Measurements from ENCODE around the gene RAD51B. TPM values are rescaled to one million over a fixed set of nuclear protein-coding genes. Genes with fewer than 3 reads are reported as not detected.

Gene RAD51B
- total RNA-seq, 6 donors from 2014 or later: 10.6 to 63.9 (median 18.4) TPM

DNA sequence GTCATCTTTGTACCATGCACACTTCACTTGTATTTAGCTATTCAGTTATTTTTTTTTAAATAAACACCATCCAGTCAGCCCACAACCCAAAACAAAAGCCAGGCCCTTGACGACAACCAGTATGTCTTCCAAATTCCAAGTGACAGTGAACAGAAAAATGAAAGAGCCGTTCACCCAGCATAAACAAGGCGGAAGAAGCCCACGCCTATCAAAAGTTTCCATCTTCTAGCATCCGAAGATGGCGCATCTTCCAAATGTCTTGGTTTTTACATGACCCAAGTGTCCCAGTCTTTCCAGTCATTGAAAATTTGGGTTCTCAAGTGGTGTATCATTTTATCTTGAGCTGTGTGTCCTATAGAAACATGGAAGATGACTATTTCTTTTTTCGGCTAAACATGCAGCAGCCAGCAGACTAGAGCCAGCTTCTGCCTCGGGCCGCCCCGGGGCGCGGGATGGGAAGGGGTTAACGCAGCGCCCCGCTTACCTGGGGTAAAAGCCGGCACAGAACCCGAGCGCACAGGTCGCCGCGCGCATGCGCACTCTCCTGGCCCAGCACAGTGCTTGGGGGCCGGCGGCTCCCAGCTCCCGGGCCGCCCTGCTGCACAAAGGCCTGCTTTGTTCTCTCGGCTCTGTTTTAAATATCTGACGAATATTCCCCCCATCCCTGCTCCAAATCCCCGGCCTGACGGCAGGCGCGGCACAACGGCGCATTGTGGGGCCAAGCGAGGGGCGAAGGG is 808.5 kb downstream of the RAD51B start:
- DNase-seq (peak; percentile 79 to 93), ATAC-seq (ENCODE audit: low FRiP score in 2 of 2) (peak; percentile 45 to 46)
- Histone ChIP-seq H3K4me1 (peaks cover under 1 to 27% (median 17%) of the 10 kb centered on the region in 4 donors), H3K27ac (peak overlapping the region; percentile 67 to 92 (median 79)), H3K4me3 (peak overlapping the region in 3 of 4 donors; percentile 27 to 45 (median 41)), H3K27me3 (no peaks in the 10 kb centered on the region), H3K9me3 (no peaks in the 10 kb centered on the region), H3K36me3 (no peaks in the 10 kb centered on the region)
- 51 to 62% methylated on average over 19 to 37 of the region's 37 CpGs for WGBS, 2 donors
- TF ChIP-seq CTCF (IDR thresholded peaks at IDR 0.05) (no peak), POLR2A (IDR thresholded peaks at IDR 0.05) (peak in 1 of 4 donors; percentile 56), POLR2AphosphoS5 (IDR thresholded peaks at IDR 0.05) (no peak)

DNA sequence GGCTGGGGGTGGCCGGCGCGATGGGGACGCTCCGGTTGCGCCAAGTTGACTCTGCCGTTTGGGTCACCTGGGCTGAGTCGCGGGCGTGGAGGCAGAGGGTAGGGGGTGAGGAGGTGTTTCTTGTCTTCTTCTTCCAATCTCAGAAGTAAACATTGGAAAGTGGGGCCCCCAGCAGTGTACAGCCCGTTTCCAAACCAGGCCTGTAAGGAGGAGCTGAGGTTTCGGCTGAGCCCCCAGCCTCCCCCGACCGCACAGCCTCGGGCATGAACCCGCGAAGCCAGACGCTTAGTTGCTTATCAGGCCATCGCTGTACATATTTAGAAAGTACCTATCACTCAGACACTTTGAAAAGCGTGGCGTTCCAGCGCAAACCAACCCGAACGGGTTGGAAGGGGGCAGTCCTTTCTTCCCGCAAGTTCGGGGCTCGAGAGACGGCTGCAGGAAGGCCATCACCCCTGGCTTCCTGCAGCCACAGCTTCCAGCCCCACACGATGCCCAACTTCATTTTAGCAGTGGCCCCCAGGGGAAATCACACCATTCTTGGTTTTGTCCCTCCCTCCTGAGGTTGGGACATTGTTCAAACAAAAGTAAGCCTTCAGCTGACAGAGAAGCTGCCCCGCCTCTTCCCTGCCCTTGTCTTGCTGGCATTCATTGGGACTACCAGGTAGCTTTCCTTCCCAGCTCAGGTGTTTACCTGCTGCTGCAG is 809.2 kb downstream of the RAD51B start:
- ATAC-seq (ENCODE audit: low FRiP score in 2 of 2) (peak; percentile 23 to 50), DNase-seq (peak in 1 of 2 donors; percentile 75)
- H3K27ac ChIP-seq: peak overlapping the region; percentile 67 to 92 (median 79)
- peaks cover 8 to 34% (median 24%) of the 10 kb centered on the region in 4 donors for H3K4me1 ChIP-seq
- no peaks in the 10 kb centered on the region for H3K27me3 ChIP-seq
- TF ChIP-seq EP300 (IDR thresholded peaks at IDR 0.05) (no peak), POLR2AphosphoS5 (IDR thresholded peaks at IDR 0.05) (no peak), CTCF (IDR thresholded peaks at IDR 0.05) (peak in 1 of 6 experiments; percentile 8), POLR2A (IDR thresholded peaks at IDR 0.05) (peak in 1 of 4 donors; percentile 47)
- H3K9me3 ChIP-seq: no peaks in the 10 kb centered on the region
- peak overlapping the region in 3 of 4 donors; percentile 27 to 45 (median 41) for H3K4me3 ChIP-seq
- H3K36me3 ChIP-seq: no peaks in the 10 kb centered on the region
- WGBS, 2 donors: 45 to 54% methylated on average over 15 to 30 of the region's 30 CpGs

- peak overlapping the region; percentile 67 to 92 (median 76) for H3K27ac ChIP-seq
- no peak for ATAC-seq (ENCODE audit: low FRiP score in 2 of 2)
Measured at GRCh38 chr14:68630081-68630571, 810.5 kb downstream of the RAD51B start.

GRCh38 chr14:68630611-68631393 is 811.2 kb downstream of the RAD51B start:
- ATAC-seq (ENCODE audit: low FRiP score in 2 of 2) (no peak), DNase-seq (no peak)
- Histone ChIP-seq H3K9me3 (no peaks in the 10 kb centered on the region), H3K36me3 (no peaks in the 10 kb centered on the region), H3K27me3 (no peaks in the 10 kb centered on the region), H3K27ac (peak overlapping the region in 3 of 4 donors; percentile 68 to 92 (median 85)), H3K4me3 (no peak overlapping the region), H3K4me1 (peaks cover 14 to 40% (median 31%) of the 10 kb centered on the region in 4 donors)
- TF ChIP-seq POLR2AphosphoS5 (IDR thresholded peaks at IDR 0.05) (peak in 1 of 2 donors; percentile 13), CTCF (IDR thresholded peaks at IDR 0.05) (no peak), POLR2A (IDR thresholded peaks at IDR 0.05) (no peak), EP300 (IDR thresholded peaks at IDR 0.05) (no peak)
- WGBS, 2 donors: 84 to 87% methylated on average over 11 of the region's 11 CpGs

More at GRCh38 chr14:68630081-68630571, 810.5 kb downstream of the RAD51B start:
- no peaks in the 10 kb centered on the region for H3K36me3 ChIP-seq
- H3K4me1 ChIP-seq: peaks cover 14 to 40% (median 31%) of the 10 kb centered on the region in 4 donors
- DNase-seq: no peak
- H3K4me3 ChIP-seq: no peak overlapping the region
- 68 to 73% methylated on average over 8 of the region's 8 CpGs for WGBS, 2 donors
- no peak for TF ChIP-seq EP300 (IDR thresholded peaks at IDR 0.05)
- TF ChIP-seq POLR2A (IDR thresholded peaks at IDR 0.05): peak in 1 of 4 donors; percentile 14
- H3K9me3 ChIP-seq: no peaks in the 10 kb centered on the region
- H3K27me3 ChIP-seq: no peaks in the 10 kb centered on the region

All from upper lobe of left lung (tissue), 6 donors.